AG04450 (cell line): ENCODE measurements around the gene HOXA10. TPM values are rescaled to one million over a fixed set of nuclear protein-coding genes. Genes with fewer than 3 reads are reported as not detected.

Experiments
- CTCF ChIA-PET: fragments of 300-600, 350-600 bp; formaldehyde crosslinking; extraction: SDS; loops from one replicate; lab custom pipeline; 2022; ENCODE audit warnings: antibody characterized with exemption, inconsistent platforms; lab: Charles Lee
- POLR2A ChIA-PET: fragments of 350-600 bp; formaldehyde crosslinking; extraction: SDS; loops from one replicate; lab custom pipeline; 2021; ENCODE audit warnings: antibody characterized with exemption, inconsistent platforms; lab: Yijun Ruan, JAX
- DNase-seq: peaks from one replicate; pipeline ENCODE4 v3.0.0-alpha.2; 2011; ENCODE audit warnings: low read depth, low spot score
- H3K27ac ChIP-seq: one replicate; pipeline ENCODE4 v1.5.1; 2012; ENCODE audit warnings: low read depth, low read length, control low read depth
- H3K27me3 ChIP-seq: one replicate; pipeline ENCODE4 v1.6.0; 2012; ENCODE audit warnings: low read length; ENCODE audit not compliant: control insufficient read depth, insufficient read depth
- H3K4me3 ChIP-seq: 2 replicates; pipeline ENCODE4 v1.5.1; 2011; ENCODE audit warnings: mild to moderate bottlenecking, low read depth, low read length, control low read depth
- H3K9me3 ChIP-seq: 2 replicates; pipeline ENCODE4 v1.5.1; 2012; ENCODE audit warnings: low read length; ENCODE audit not compliant: control insufficient read depth, insufficient read depth
- polyA plus RNA-seq: library from polyadenylated mRNA; depleted of rRNA; stranded (reverse); fragments of >200 nt; gene quantifications from 2 replicates; pipeline ENCODE4 v1.2.3, GENCODE V29; 2011
- TF ChIP-seq, protein P1 (sequence below): IDR thresholded peaks from 2 replicates; pipeline ENCODE4 v1.5.1; 2011; ENCODE audit warnings: low read depth, low read length, control low read depth, inconsistent platforms

HOXA10 gene
- polyA plus RNA-seq, 1 experiment, result 0.47 TPM

DNA sequence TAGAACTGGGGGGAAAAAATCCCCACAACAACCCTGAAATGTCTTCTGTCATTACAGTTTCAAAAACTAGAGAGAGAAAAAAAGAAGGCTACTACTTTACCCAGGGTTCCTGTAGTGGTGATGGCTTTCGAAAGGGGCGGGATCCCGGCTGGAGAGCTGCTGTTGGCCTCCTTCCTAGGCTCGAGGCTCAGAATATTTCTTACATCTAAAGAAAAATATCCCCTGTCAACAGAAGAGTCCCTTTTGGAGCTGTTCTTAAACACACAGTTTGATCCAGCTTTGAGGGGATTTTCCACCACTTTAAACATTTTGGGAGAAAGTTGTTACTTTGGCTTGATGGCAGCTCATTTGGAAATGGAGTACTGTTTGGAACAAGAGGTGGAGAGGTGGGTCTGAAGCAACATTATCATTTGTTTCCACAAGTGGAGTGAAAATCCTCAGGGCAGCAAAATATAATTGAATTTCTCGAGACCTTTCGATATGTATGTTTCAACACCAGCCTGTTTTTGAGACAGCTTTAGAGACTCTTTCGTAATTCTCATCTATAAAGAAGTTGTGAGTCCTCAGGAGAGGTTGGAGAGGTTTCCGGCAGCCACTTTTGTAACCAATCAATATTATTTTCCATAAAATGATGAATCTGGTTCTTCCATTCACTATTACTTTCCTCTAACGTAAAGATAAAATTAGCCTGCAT is 20.7 kb upstream of the HOXA10 start:
- TF ChIP-seq, protein P1, sequence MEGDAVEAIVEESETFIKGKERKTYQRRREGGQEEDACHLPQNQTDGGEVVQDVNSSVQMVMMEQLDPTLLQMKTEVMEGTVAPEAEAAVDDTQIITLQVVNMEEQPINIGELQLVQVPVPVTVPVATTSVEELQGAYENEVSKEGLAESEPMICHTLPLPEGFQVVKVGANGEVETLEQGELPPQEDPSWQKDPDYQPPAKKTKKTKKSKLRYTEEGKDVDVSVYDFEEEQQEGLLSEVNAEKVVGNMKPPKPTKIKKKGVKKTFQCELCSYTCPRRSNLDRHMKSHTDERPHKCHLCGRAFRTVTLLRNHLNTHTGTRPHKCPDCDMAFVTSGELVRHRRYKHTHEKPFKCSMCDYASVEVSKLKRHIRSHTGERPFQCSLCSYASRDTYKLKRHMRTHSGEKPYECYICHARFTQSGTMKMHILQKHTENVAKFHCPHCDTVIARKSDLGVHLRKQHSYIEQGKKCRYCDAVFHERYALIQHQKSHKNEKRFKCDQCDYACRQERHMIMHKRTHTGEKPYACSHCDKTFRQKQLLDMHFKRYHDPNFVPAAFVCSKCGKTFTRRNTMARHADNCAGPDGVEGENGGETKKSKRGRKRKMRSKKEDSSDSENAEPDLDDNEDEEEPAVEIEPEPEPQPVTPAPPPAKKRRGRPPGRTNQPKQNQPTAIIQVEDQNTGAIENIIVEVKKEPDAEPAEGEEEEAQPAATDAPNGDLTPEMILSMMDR, result no peak
- no peak overlapping the region for H3K4me3 ChIP-seq
- H3K27ac ChIP-seq, result no peak overlapping the region
- no peak for DNase-seq
- POLR2A ChIA-PET, result no interaction called here
- peaks cover 84% of the 10 kb centered on the region for H3K27me3 ChIP-seq
- peaks cover 11% of the 10 kb centered on the region; the same call in 1 of the 2 replicates for H3K9me3 ChIP-seq
- CTCF ChIA-PET, result interaction anchor here (0.9 to 3.2 kb wide), 26 partner anchors 8 to 1727 kb away, joined by 3 to 68 read pairs (median 10); no protein-coding TSS in a partner anchor

- peaks cover 13% of the 10 kb centered on the region; the same call in 1 of the 2 replicates for H3K9me3 ChIP-seq
- POLR2A ChIA-PET, result interaction anchor here (0.6 to 0.7 kb wide), 2 partner anchors 10 to 37 kb away, joined by 4 to 7 read pairs; no protein-coding TSS in a partner anchor
- TF ChIP-seq, protein P1, result no peak
- H3K4me3 ChIP-seq, result no peak overlapping the region
- DNase-seq, result no peak
- no peak overlapping the region for H3K27ac ChIP-seq
- peaks cover 88% of the 10 kb centered on the region for H3K27me3 ChIP-seq
- CTCF ChIA-PET, result interaction anchor here (2.8 to 3.2 kb wide), 3 partner anchors 412 to 904 kb away, joined by 24 to 41 read pairs (median 34); no protein-coding TSS in a partner anchor
Measured at GRCh38 chr7:27194002-27194352, 19.9 kb upstream of the HOXA10 start.

DNA sequence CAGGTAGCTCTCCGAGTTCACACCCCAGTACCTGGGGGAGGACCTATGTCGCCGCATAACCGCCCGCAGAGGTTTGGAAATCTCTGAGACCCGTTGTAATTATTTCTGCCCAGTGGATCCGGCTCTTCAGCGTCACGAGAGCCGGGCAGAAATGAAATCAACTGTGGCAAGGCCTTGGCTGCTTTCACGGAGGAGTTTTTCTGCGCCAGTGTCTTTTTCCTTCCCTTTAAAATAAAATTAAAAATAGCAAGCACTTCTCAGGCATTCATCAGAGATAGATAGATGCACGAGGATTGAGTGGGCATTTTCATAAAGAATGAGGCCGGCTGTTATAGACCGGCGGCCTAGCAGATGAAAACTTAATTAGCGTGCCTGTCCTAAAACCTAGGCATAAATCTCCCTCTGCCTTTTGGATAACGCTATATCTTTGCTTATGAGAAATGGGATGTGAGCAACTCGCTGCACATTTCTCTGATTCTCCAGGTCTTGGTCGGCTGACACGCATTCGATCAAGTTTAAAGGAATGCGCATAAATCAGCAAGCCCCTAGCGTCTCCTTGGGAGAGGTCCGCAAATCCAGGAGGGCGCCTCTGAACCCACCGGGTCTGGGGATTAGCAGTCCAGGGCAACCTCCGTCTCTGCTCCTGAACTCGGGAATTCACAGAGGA is 19.3 kb upstream of the HOXA10 start:
- H3K9me3 ChIP-seq, result peaks cover 11% of the 10 kb centered on the region; the same call in 1 of the 2 replicates
- ChIA-PET CTCF (interaction anchor here (0.8 to 3.2 kb wide), 3 partner anchors 14 to 906 kb away, joined by 3 to 41 read pairs (median 3); no protein-coding TSS in a partner anchor), POLR2A (interaction anchor here (0.7 kb wide), 1 partner anchor 10 kb away, joined by 4 read pairs; no protein-coding TSS in a partner anchor)
- no peak overlapping the region for H3K27ac ChIP-seq
- H3K4me3 ChIP-seq, result no peak overlapping the region
- DNase-seq, result no peak
- TF ChIP-seq, protein P1, result no peak
- H3K27me3 ChIP-seq, result peaks cover 88% of the 10 kb centered on the region

- ChIA-PET CTCF (interaction anchor here (0.8 to 1.0 kb wide), 2 partner anchors 14 to 907 kb away, joined by 3 read pairs; no protein-coding TSS in a partner anchor), POLR2A (interaction anchor here (0.6 kb wide), 1 partner anchor 907 kb away, joined by 3 read pairs; no protein-coding TSS in a partner anchor)
- Histone ChIP-seq H3K27me3 (peaks cover 88% of the 10 kb centered on the region), H3K27ac (no peak overlapping the region), H3K4me3 (no peak overlapping the region), H3K9me3 (peaks cover 15% of the 10 kb centered on the region; the same call in 1 of the 2 replicates)
- TF ChIP-seq, protein P1, result no peak
- DNase-seq, result no peak
Measured at GRCh38 chr7:27192546-27193334, 18.6 kb upstream of the HOXA10 start.
